ENCODE data around the gene LAP3. TPM values are rescaled to one million over a fixed set of nuclear protein-coding genes. Genes with fewer than 3 reads are reported as not detected.

LAP3 gene
- total RNA-seq, 2 experiments from 2014 or later: 61.6 TPM

DNA sequence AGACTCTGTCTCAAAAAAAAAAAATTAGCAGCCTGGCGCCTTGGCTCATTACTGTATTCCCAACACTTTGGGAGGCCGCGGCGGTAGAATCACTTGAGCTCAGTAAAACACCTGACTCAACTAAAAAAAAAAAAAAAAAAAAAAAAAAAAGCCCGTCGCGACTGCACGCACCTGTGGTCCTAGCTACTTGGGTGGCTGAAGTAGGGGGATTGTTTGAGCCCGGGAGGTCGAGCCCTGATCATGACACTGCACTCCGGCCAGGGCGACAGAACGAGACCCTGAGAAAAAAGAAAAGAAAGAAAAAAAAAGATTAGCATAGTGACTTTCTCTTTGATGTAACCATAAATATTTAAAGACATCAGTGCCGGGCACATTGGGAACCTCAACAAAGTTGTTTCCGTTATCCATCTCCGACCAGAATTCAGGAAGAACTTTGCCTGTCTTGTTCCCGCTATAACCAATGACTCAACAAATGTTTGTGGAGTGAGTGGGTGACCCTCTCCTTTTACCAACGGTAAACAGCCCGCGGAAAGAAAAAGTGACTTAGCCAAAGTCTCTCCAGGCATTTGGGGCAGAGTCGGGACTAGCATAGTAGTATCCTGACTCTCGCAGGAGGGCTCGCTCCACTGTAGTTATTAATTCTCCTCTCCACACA lies 36.9 kb downstream of the LAP3 start:
- H3K9me3 Mint-ChIP-seq: no peaks in the 10 kb centered on the region
- peak overlapping the region; percentile 94 for H3K4me3 ChIP-seq (ENCODE audit: low read length)
- H3K4me1 ChIP-seq (ENCODE audit: insufficient read depth, low read length): peaks cover 47% of the 10 kb centered on the region
- ATAC-seq (ENCODE audit: poor library complexity) (peak; percentile 60), DNase-seq (peak in 7 of 14 experiments; percentile 6 to 68 (median 19))
- peaks cover 42% of the 10 kb centered on the region for H3K4me1 Mint-ChIP-seq (ENCODE audit: low read depth)
- peak overlapping the region; percentile 68 to 92 for H3K27ac ChIP-seq (ENCODE audit: low read depth in 1 of 2, low read length in 2 of 2)
- H3K36me3 Mint-ChIP-seq (ENCODE audit: low read depth): peaks cover 39% of the 10 kb centered on the region
- CTCF ChIA-PET: interaction anchor here (0.6 to 2.7 kb wide), 3 partner anchors 22 to 289 kb away, joined by 4 to 12 read pairs (median 7); no protein-coding TSS in a partner anchor
- peaks cover 20% of the 10 kb centered on the region for H3K36me3 ChIP-seq (ENCODE audit: insufficient read depth, low read length)
- POLR2A ChIA-PET: interaction anchor here (0.6 to 2.6 kb wide), 18 partner anchors 11 to 1390 kb away, joined by 3 to 45 read pairs (median 4); partner anchors contain the start of genes DCAF16, LAP3, NCAPG and QDPR
- H3K27ac Mint-ChIP-seq: peak overlapping the region; percentile 94
- H3K4me3 Mint-ChIP-seq: peak overlapping the region; percentile 93
- no peaks in the 10 kb centered on the region for H3K27me3 Mint-ChIP-seq
- H3K9me3 ChIP-seq (ENCODE audit: control insufficient read depth in 1 of 2, insufficient read depth in 1 of 2, low read length in 2 of 2): no peaks in the 10 kb centered on the region
- intact Hi-C loops (cut with DNase I, micrococcal nuclease): loop anchor here (1.0 to 10.0 kb wide), 6 partner anchors 37 to 408 kb away; partner anchors contain the start of genes DCAF16 (in 2 of the 2), NCAPG (in 2 of the 2), LAP3 (in 1 of the 2) and QDPR (in 1 of the 2)
- no peaks in the 10 kb centered on the region for H3K27me3 ChIP-seq (ENCODE audit: control insufficient read depth in 1 of 2, insufficient read depth in 2 of 2, low read length in 2 of 2)
- TF ChIP-seq, protein P1, sequence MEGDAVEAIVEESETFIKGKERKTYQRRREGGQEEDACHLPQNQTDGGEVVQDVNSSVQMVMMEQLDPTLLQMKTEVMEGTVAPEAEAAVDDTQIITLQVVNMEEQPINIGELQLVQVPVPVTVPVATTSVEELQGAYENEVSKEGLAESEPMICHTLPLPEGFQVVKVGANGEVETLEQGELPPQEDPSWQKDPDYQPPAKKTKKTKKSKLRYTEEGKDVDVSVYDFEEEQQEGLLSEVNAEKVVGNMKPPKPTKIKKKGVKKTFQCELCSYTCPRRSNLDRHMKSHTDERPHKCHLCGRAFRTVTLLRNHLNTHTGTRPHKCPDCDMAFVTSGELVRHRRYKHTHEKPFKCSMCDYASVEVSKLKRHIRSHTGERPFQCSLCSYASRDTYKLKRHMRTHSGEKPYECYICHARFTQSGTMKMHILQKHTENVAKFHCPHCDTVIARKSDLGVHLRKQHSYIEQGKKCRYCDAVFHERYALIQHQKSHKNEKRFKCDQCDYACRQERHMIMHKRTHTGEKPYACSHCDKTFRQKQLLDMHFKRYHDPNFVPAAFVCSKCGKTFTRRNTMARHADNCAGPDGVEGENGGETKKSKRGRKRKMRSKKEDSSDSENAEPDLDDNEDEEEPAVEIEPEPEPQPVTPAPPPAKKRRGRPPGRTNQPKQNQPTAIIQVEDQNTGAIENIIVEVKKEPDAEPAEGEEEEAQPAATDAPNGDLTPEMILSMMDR (IDR thresholded peaks at IDR 0.05): no peak

GRCh38 chr4:17614416-17615299 lies 37.7 kb downstream of the LAP3 start, which contains the start of gene MED28:
MED28 (plus strand) TSS chr4:17614641; CDS start chr4:17614655, 14 bp downstream.
- H3K4me1 Mint-ChIP-seq (ENCODE audit: low read depth): peaks cover 50% of the 10 kb centered on the region
- DNase-seq: peak; percentile 90 to 98 (median 94)
- Histone ChIP-seq H3K9me3 (ENCODE audit: control insufficient read depth in 1 of 2, insufficient read depth in 1 of 2, low read length in 2 of 2) (no peaks in the 10 kb centered on the region), H3K4me3 (ENCODE audit: low read length) (peak within 1 kb of the TSS; percentile 94), H3K36me3 (ENCODE audit: insufficient read depth, low read length) (peaks cover 27% of the 10 kb centered on the region), H3K27ac (ENCODE audit: low read depth in 1 of 2, low read length in 2 of 2) (peak within 1 kb of the TSS; percentile 68 to 92), H3K4me1 (ENCODE audit: insufficient read depth, low read length) (peaks cover 55% of the 10 kb centered on the region), H3K27me3 (ENCODE audit: control insufficient read depth in 1 of 2, insufficient read depth in 2 of 2, low read length in 2 of 2) (no peaks in the 10 kb centered on the region)
- peaks cover 47% of the 10 kb centered on the region for H3K36me3 Mint-ChIP-seq (ENCODE audit: low read depth)
- peak within 1 kb of the TSS; percentile 93 for H3K4me3 Mint-ChIP-seq
- H3K27ac Mint-ChIP-seq: peak within 1 kb of the TSS; percentile 94
- ChIA-PET CTCF (interaction anchor here (0.6 to 2.7 kb wide), 3 partner anchors 21 to 290 kb away, joined by 4 to 12 read pairs (median 7); no protein-coding TSS in a partner anchor), POLR2A (interaction anchor here (0.7 to 2.6 kb wide), 19 partner anchors 9 to 407 kb away, joined by 3 to 45 read pairs (median 4); partner anchors contain the start of genes DCAF16, LAP3, LCORL and NCAPG)
- H3K9me3 Mint-ChIP-seq: no peaks in the 10 kb centered on the region
- intact Hi-C loops (cut with DNase I, micrococcal nuclease): loop anchor here (1.0 to 10.0 kb wide), 5 partner anchors 37 to 408 kb away; partner anchors contain the start of genes DCAF16 (in 2 of the 2), NCAPG (in 2 of the 2), LAP3 (in 1 of the 2) and QDPR (in 1 of the 2)
- TF ChIP-seq, protein P1 (IDR thresholded peaks at IDR 0.05): no peak
- H3K27me3 Mint-ChIP-seq: no peaks in the 10 kb centered on the region
- peak; percentile 93 for ATAC-seq (ENCODE audit: poor library complexity)

GRCh38 chr4:17616283-17616682 lies 39.3 kb downstream of the LAP3 start:
- Histone ChIP-seq H3K36me3 (ENCODE audit: insufficient read depth, low read length) (peaks cover 42% of the 10 kb centered on the region), H3K4me3 (ENCODE audit: low read length) (peak overlapping the region; percentile 16), H3K27ac (ENCODE audit: low read depth in 1 of 2, low read length in 2 of 2) (no peak overlapping the region), H3K4me1 (ENCODE audit: insufficient read depth, low read length) (peaks cover 56% of the 10 kb centered on the region), H3K9me3 (ENCODE audit: control insufficient read depth in 1 of 2, insufficient read depth in 1 of 2, low read length in 2 of 2) (no peaks in the 10 kb centered on the region), H3K27me3 (ENCODE audit: control insufficient read depth in 1 of 2, insufficient read depth in 2 of 2, low read length in 2 of 2) (no peaks in the 10 kb centered on the region)
- Mint-ChIP-seq H3K27me3 (no peaks in the 10 kb centered on the region), H3K9me3 (no peaks in the 10 kb centered on the region), H3K4me3 (peak overlapping the region; percentile 91), H3K27ac (peak overlapping the region; percentile 71), H3K4me1 (ENCODE audit: low read depth) (peaks cover 55% of the 10 kb centered on the region), H3K36me3 (ENCODE audit: low read depth) (peaks cover 61% of the 10 kb centered on the region)
- CTCF ChIA-PET: no interaction called here
- intact Hi-C loops (cut with DNase I, micrococcal nuclease): loop anchor here in 1 of 2 experiments (10.0 kb wide), 1 partner anchor 199 kb away; the partner anchor contains the start of genes DCAF16 and NCAPG
- ATAC-seq (ENCODE audit: poor library complexity) (no peak), DNase-seq (peak in 2 of 14 experiments; percentile 15 to 29)
- POLR2A ChIA-PET: no interaction called here
- TF ChIP-seq, protein P1 (IDR thresholded peaks at IDR 0.05): no peak
